ENCODE data around the gene LHFPL5.

DNA sequence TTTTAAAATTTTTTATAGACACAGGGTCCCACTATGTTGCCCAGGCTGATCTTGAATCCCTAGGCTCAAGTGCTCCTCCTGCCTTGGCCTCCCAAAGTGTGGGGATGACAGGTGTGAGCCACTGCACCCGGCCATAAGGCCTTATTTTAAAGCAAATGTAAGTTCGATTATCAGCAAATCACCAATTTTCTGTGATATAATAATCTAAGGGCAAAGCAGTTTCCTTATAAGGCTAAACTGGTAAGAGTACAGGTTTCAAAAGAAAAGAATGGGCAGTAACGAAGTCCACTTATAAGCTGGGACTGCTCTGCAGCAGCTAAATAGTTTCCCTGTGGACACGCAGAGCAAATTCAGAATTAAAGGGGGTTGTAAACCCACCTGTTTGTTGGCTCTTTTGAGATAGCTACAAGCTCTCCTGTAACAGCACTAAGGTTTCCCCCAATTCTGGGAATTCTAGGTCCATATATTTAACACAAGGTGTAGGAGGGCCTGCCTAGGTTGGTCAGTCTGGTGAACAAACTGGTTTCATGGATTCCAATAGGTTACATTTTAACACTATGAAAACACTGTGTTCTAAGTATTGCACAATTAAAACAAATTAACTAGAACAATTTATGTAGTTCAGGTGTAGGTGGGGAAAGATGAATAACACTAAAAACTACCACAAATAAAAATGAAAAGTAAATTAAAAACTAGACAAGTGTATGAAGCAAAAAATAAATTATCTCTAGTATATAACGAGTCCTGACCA is 26.3 kb downstream of the LHFPL5 start:
- TF ChIP-seq, protein P1, sequence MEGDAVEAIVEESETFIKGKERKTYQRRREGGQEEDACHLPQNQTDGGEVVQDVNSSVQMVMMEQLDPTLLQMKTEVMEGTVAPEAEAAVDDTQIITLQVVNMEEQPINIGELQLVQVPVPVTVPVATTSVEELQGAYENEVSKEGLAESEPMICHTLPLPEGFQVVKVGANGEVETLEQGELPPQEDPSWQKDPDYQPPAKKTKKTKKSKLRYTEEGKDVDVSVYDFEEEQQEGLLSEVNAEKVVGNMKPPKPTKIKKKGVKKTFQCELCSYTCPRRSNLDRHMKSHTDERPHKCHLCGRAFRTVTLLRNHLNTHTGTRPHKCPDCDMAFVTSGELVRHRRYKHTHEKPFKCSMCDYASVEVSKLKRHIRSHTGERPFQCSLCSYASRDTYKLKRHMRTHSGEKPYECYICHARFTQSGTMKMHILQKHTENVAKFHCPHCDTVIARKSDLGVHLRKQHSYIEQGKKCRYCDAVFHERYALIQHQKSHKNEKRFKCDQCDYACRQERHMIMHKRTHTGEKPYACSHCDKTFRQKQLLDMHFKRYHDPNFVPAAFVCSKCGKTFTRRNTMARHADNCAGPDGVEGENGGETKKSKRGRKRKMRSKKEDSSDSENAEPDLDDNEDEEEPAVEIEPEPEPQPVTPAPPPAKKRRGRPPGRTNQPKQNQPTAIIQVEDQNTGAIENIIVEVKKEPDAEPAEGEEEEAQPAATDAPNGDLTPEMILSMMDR (IDR thresholded peaks at IDR 0.05; ENCODE audit: borderline replicate concordance, extremely low read depth, low read length, poor library complexity, severe bottlenecking) = no peak
- TF ChIP-seq EZH2 (IDR thresholded peaks at IDR 0.05; ENCODE audit: borderline replicate concordance, low read depth, low read length, severe bottlenecking) = no peak

All from DND-41 (cell line).